Natural killer cell treated with Interleukin-12 subunit alpha and Interleukin-12 subunit beta and Interleukin-15 and Interleukin-18, amount 100 ng/mL, for 72 hours (primary cell): ENCODE measurements around the gene MILR1. TPM values are rescaled to one million over a fixed set of nuclear protein-coding genes. Genes with fewer than 3 reads are reported as not detected.
"Not testable (repeated sequence)": the region's sequence is repeated elsewhere in the genome, so short reads cannot be mapped to it uniquely, and the experiment has no call there.

Source experiments
- ATAC-seq, 2 donors: fragments of 150-1000 bp; cut with Tn5 transposase in 1 of 2; sonication (Bioruptor Pico), chemical (Tn5 transposase) in 1 of 2; 2 replicates each; pipeline ENCODE4 v1.10.0; 2021
- DNase-seq: peaks from one replicate; pipeline ENCODE4 v3.0.0; 2022; ENCODE audit warnings: low spot score
- H3K27ac Mint-ChIP-seq, 2 donors: 1 replicate in 1 of 2; 2 replicates in 1 of 2; pipeline ENCODE4 v1.8.0; 2022; ENCODE audit warnings: mixed read lengths in 2 of 2, mild to moderate bottlenecking in 1 of 2, moderate library complexity in 1 of 2
- H3K27me3 Mint-ChIP-seq, 2 donors: 1 replicate in 1 of 2; 2 replicates in 1 of 2; pipeline ENCODE4 v1.8.0; 2022; ENCODE audit warnings: mixed read lengths in 2 of 2
- H3K36me3 Mint-ChIP-seq: one replicate; pipeline ENCODE4 v1.8.0; 2022; ENCODE audit warnings: mixed read lengths
- H3K4me1 Mint-ChIP-seq, 2 donors: 1 replicate in 1 of 2; 2 replicates in 1 of 2; pipeline ENCODE4 v1.8.0; 2022; ENCODE audit warnings: low read depth in 2 of 2, mixed read lengths in 2 of 2, mild to moderate bottlenecking in 1 of 2
- H3K4me3 Mint-ChIP-seq: one replicate; pipeline ENCODE4 v1.8.0; 2022; ENCODE audit warnings: mixed read lengths
- H3K9me3 Mint-ChIP-seq: 2 replicates; pipeline ENCODE4 v1.8.0; 2022; ENCODE audit warnings: mixed read lengths
- total RNA-seq, 2 donors: library from RNA; stranded (reverse); gene quantifications; one replicate each; pipeline ENCODE4 v1.2.3, GENCODE V29; 2022

Gene MILR1
- total RNA-seq, 2 donors from 2014 or later: 5.0 to 6.9 TPM

DNA sequence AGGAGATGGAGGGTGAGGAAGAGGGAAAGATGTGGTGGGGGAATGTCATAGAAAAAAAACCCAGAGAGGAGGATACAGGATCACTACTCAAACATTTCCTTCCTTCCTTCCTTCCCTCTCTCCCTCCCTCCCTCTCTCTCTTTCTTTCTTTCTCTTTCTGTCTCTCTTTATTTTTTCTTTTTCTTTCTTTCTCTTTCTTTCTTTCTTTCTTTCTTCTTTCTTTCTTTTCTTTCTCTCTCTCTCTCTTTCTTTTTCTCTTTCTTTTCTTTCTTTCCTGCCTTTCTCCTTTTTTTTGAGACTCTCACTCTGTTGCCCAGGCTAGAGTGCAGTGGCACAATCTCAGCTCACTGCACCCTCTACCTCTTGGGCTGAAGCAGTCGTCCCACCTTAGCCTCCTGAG, 17.9 kb downstream of the MILR1 start:
- not testable (repeated sequence) for H3K27ac Mint-ChIP-seq, DNase-seq, ATAC-seq, H3K9me3 Mint-ChIP-seq, H3K4me1 Mint-ChIP-seq, H3K36me3 Mint-ChIP-seq, H3K4me3 Mint-ChIP-seq
- peaks cover 0 to 18% of the 10 kb centered on the region in 2 donors for H3K27me3 Mint-ChIP-seq

DNA sequence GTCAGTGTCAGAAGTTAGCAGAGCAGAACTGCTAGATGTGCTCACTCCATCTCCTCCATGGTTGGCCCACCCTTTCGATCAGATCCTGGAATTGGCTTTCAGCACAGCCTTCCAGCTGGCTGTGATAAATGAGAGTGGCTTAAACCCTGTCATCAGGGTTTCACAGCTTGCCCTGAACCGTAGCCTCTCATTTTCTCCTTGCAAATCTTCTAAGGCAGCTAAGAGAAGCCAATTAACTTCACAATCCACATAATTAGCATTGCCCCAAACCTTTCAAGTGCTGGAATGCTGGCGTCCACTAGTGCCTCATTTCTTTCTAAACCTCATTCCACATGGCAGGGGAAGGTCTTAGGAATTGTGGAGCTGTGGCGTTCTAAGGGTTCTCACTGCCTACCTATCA, 21.7 kb downstream of the MILR1 start:
- H3K9me3 Mint-ChIP-seq: no peaks in the 10 kb centered on the region
- no peak for ATAC-seq

GRCh38 chr17:64471440-64471839, 22.5 kb downstream of the MILR1 start:
- Mint-ChIP-seq H3K4me3 (no peak overlapping the region), H3K9me3 (no peaks in the 10 kb centered on the region), H3K27ac (no peak overlapping the region), H3K27me3 (peaks cover 0 to 8% of the 10 kb centered on the region in 2 donors), H3K4me1 (no peaks in the 10 kb centered on the region), H3K36me3 (no peaks in the 10 kb centered on the region)
- no peak for ATAC-seq
- no peak for DNase-seq

More for the DNA sequence above, 21.7 kb downstream of the MILR1 start:
- Mint-ChIP-seq H3K36me3 (no peaks in the 10 kb centered on the region), H3K4me1 (no peaks in the 10 kb centered on the region), H3K4me3 (no peak overlapping the region), H3K27ac (no peak overlapping the region), H3K27me3 (peaks cover 0 to 16% of the 10 kb centered on the region in 2 donors)
- no peak for DNase-seq

DNA sequence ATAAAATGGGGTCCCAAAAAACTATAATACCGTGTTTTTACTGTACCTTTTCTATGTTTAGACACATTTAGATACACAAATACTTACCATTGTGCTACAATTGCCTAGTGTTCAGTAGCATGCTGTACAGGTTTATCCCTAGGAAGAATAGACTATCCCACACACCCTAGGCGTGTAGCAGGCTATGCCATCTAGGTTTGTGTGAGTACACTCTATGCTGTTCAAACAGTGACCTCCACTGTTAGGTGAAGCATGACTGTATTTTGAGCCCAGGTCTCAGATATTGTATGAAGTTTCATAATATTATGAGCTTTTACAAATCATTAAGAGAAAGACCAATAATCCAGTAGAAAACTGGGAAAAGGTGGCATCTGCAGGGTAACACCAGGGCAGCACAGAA, 23.6 kb downstream of the MILR1 start:
- DNase-seq (no peak), ATAC-seq (no peak)
- H3K9me3 Mint-ChIP-seq: no peaks in the 10 kb centered on the region
- no peaks in the 10 kb centered on the region for H3K27me3 Mint-ChIP-seq
- H3K4me3 Mint-ChIP-seq: no peak overlapping the region
- peaks cover 0 to 4% of the 10 kb centered on the region in 2 donors for H3K4me1 Mint-ChIP-seq
- H3K36me3 Mint-ChIP-seq: peaks cover 6% of the 10 kb centered on the region
- no peak overlapping the region for H3K27ac Mint-ChIP-seq

GRCh38 chr17:64477849-64478248, 28.9 kb downstream of the MILR1 start:
- ATAC-seq (no peak), DNase-seq (no peak)
- no peak overlapping the region for H3K4me3 Mint-ChIP-seq
- no peak overlapping the region for H3K27ac Mint-ChIP-seq
- H3K27me3 Mint-ChIP-seq: no peaks in the 10 kb centered on the region
- peaks cover 6% of the 10 kb centered on the region for H3K36me3 Mint-ChIP-seq
- peaks cover 0 to 4% of the 10 kb centered on the region in 2 donors for H3K4me1 Mint-ChIP-seq
- H3K9me3 Mint-ChIP-seq: no peaks in the 10 kb centered on the region

DNA sequence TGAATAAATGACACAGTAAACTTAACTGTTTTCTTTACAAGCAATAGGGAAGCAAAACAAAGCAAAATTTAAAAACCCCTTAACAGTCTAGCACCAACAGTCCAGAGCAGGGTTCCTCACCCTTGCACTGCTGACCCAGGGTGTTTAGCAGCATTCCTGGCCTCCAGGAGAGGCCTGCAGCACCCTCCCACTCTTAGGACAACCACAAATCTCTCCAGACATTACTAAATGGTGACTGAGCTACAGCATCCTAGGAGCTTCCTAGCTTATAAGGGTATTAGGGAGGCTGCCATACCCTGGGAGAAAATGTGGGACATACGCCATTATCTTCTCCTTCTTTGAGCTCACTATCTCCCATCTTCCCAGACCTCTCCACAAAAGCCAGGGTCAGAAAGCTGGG, 32.0 kb downstream of the MILR1 start:
- Mint-ChIP-seq H3K27me3 (no peaks in the 10 kb centered on the region), H3K4me1 (peaks cover 4% of the 10 kb centered on the region in 2 donors), H3K4me3 (no peak overlapping the region), H3K36me3 (peaks cover 10% of the 10 kb centered on the region), H3K9me3 (no peaks in the 10 kb centered on the region), H3K27ac (no peak overlapping the region)
- DNase-seq (no peak), ATAC-seq (no peak)

GRCh38 chr17:64484380-64484779, 35.5 kb downstream of the MILR1 start:
- Mint-ChIP-seq H3K9me3 (no peaks in the 10 kb centered on the region), H3K4me1 (peaks cover 0 to 4% of the 10 kb centered on the region in 2 donors), H3K36me3 (peaks cover 9% of the 10 kb centered on the region), H3K27ac (no peak overlapping the region), H3K27me3 (no peaks in the 10 kb centered on the region), H3K4me3 (no peak overlapping the region)
- ATAC-seq (peak in 1 of 2 donors; percentile 13), DNase-seq (no peak)

- peaks cover 15% of the 10 kb centered on the region for H3K36me3 Mint-ChIP-seq
Observed at GRCh38 chr17:64488301-64488700, 39.4 kb downstream of the MILR1 start.

GRCh38 chr17:64491034-64491860, 42.3 kb downstream of the MILR1 start:
- peaks cover 14% of the 10 kb centered on the region for H3K36me3 Mint-ChIP-seq
- H3K27ac Mint-ChIP-seq: no peak overlapping the region
- no peak overlapping the region for H3K4me3 Mint-ChIP-seq
- H3K27me3 Mint-ChIP-seq: no peaks in the 10 kb centered on the region
- DNase-seq (no peak), ATAC-seq (peak in 1 of 2 donors; percentile 70)
- H3K4me1 Mint-ChIP-seq: peaks cover 21% of the 10 kb centered on the region in 2 donors
- H3K9me3 Mint-ChIP-seq: no peaks in the 10 kb centered on the region

More at GRCh38 chr17:64488301-64488700, 39.4 kb downstream of the MILR1 start:
- Mint-ChIP-seq H3K4me1 (peaks cover 6 to 8% of the 10 kb centered on the region in 2 donors), H3K27ac (no peak overlapping the region), H3K27me3 (no peaks in the 10 kb centered on the region), H3K4me3 (no peak overlapping the region), H3K9me3 (no peaks in the 10 kb centered on the region)
- ATAC-seq (no peak), DNase-seq (no peak)

DNA sequence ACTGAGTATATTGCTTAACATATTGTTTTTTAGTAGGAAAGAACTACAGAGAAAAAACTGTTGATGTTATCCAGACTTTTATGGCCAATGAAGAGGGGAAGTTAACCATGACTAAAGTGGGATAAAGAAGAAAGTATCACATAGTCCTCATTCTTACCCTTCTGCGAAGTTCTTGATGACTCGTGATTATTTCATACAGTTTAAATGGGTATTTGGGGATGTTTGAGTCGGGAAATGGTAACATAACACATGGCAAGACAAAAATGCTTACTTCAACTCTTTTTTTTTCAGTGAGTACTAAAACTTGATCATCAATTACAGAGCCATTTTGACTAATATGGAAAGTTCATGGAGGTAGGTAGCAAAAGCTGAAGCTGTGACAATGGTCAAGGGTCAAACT, 43.1 kb downstream of the MILR1 start:
- H3K36me3 Mint-ChIP-seq: peaks cover 17% of the 10 kb centered on the region
- H3K27ac Mint-ChIP-seq: no peak overlapping the region
- ATAC-seq (no peak), DNase-seq (no peak)
- H3K9me3 Mint-ChIP-seq: no peaks in the 10 kb centered on the region
- no peak overlapping the region for H3K4me3 Mint-ChIP-seq
- H3K27me3 Mint-ChIP-seq: no peaks in the 10 kb centered on the region
- peaks cover 28 to 29% of the 10 kb centered on the region in 2 donors for H3K4me1 Mint-ChIP-seq

DNA sequence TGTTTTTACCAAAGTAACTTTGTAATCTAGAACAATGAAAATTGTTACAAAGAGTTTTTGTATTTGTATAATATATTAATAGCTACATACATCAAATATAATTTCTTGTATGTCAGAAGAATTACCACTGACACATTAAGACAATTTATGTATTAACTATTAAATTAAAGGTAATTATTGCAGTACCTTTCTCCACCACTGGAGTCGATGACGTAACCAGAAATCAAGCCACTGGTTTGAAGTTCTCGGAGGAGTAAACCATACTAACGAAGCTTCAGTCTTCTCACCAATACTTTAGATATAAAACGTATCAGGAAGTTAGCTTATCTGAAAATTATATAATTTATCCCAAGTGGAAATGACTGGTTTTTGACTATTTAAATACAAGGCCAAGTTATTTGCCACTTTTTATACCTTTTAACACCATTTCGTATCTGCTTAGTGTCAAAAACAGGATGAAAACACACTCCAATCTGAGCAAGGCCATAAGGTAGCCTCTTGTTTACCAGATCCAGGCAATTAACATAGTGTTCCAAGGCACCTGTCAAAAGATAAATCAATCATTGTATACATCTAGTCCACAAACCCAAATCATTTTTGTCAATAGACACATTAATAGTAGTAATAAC, 43.7 kb downstream of the MILR1 start:
- no peak for DNase-seq
- ATAC-seq: no peak
- Mint-ChIP-seq H3K4me1 (peaks cover 33 to 35% of the 10 kb centered on the region in 2 donors), H3K27me3 (no peaks in the 10 kb centered on the region), H3K36me3 (peaks cover 17% of the 10 kb centered on the region), H3K9me3 (no peaks in the 10 kb centered on the region), H3K4me3 (no peak overlapping the region), H3K27ac (no peak overlapping the region)

- peak overlapping the region; percentile 40 for H3K4me3 Mint-ChIP-seq
- DNase-seq: no peak
- peaks cover 19% of the 10 kb centered on the region for H3K36me3 Mint-ChIP-seq
- peak overlapping the region; percentile 9 to 79 for H3K27ac Mint-ChIP-seq
- no peak for ATAC-seq
- peaks cover 39 to 50% of the 10 kb centered on the region in 2 donors for H3K4me1 Mint-ChIP-seq
- H3K9me3 Mint-ChIP-seq: no peaks in the 10 kb centered on the region
- H3K27me3 Mint-ChIP-seq: no peaks in the 10 kb centered on the region
Observed at GRCh38 chr17:64494121-64494520, 45.2 kb downstream of the MILR1 start.

GRCh38 chr17:64495300-64495699, 46.4 kb downstream of the MILR1 start:
- peaks cover 27% of the 10 kb centered on the region for H3K36me3 Mint-ChIP-seq
- H3K4me3 Mint-ChIP-seq: peak overlapping the region; percentile 98

GRCh38 chr17:64496348-64496785, 47.5 kb downstream of the MILR1 start:
- Mint-ChIP-seq H3K27me3 (no peaks in the 10 kb centered on the region), H3K27ac (peak overlapping the region; percentile 99), H3K4me1 (peaks cover 60 to 71% of the 10 kb centered on the region in 2 donors), H3K4me3 (peak overlapping the region; percentile 98), H3K36me3 (peaks cover 34% of the 10 kb centered on the region), H3K9me3 (no peaks in the 10 kb centered on the region)
- no peak for ATAC-seq
- no peak for DNase-seq

More at GRCh38 chr17:64495300-64495699, 46.4 kb downstream of the MILR1 start:
- peaks cover 51 to 62% of the 10 kb centered on the region in 2 donors for H3K4me1 Mint-ChIP-seq
- H3K27ac Mint-ChIP-seq: peak overlapping the region in 1 of 2 donors; percentile 79
- H3K9me3 Mint-ChIP-seq, DNase-seq, H3K27me3 Mint-ChIP-seq, ATAC-seq: not testable (repeated sequence)
